LNCaP clone FGC (cell line): Measurements from ENCODE around the gene TMEM266.

Experiments used
- DNase-seq: peaks from one replicate; pipeline ENCODE4 v3.0.0-alpha.2; 2011; ENCODE audit warnings: low read depth
- H3K4me3 ChIP-seq: 2 replicates; pipeline ENCODE4 v1.5.1; 2011; ENCODE audit warnings: mild to moderate bottlenecking, low read depth, low read length, control low read depth
- TF ChIP-seq, protein P1 (sequence below): IDR thresholded peaks from 2 replicates; pipeline ENCODE4 v1.5.1; 2012; ENCODE audit warnings: mild to moderate bottlenecking; ENCODE audit not compliant: control insufficient read depth, insufficient read depth; ENCODE audit errors: extremely low read depth

TMEM266 gene

DNA sequence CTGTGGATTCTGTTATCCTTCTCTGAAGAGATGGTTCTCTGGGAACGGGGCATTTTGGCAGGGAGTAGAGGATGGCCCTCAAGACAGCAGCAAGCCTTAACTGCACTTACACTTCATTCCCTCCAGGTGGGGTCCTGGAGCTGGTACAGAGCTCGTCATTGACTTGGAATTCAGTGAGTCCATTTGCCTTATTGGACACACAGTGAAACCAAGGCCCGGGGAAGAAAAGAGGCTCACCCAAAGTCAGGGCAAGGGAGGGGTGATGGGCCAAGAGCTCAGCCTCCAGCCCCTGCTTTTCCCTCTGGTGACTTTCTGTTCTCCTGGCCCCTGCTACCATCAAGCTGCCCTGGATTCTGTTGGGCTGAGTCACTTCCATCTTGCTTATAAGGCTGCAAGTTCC lies 125.9 kb downstream of the TMEM266 start:
- TF ChIP-seq, protein P1, sequence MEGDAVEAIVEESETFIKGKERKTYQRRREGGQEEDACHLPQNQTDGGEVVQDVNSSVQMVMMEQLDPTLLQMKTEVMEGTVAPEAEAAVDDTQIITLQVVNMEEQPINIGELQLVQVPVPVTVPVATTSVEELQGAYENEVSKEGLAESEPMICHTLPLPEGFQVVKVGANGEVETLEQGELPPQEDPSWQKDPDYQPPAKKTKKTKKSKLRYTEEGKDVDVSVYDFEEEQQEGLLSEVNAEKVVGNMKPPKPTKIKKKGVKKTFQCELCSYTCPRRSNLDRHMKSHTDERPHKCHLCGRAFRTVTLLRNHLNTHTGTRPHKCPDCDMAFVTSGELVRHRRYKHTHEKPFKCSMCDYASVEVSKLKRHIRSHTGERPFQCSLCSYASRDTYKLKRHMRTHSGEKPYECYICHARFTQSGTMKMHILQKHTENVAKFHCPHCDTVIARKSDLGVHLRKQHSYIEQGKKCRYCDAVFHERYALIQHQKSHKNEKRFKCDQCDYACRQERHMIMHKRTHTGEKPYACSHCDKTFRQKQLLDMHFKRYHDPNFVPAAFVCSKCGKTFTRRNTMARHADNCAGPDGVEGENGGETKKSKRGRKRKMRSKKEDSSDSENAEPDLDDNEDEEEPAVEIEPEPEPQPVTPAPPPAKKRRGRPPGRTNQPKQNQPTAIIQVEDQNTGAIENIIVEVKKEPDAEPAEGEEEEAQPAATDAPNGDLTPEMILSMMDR = peak; percentile 39
- DNase-seq = no peak
- no peak overlapping the region for H3K4me3 ChIP-seq

DNA sequence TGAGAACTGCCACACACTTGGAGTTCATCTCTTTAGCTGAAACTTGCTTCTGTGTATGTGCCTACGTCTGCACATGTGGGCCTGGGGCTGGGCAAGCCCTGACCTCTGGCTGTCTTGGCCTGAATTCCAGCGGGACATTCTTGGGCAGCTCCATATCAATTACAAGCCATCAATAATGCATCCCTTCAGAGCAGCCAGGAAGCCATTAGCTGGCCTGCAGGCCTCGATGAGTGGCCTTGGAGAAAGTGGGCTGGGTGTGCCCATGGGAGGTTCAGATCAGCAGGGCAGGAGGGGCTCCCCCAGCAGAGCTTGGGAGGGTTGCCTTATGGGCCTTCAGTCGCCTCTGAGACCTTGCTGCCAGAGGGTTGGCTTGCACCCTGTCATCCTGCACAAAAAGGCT lies 127.4 kb downstream of the TMEM266 start:
- no peak overlapping the region for H3K4me3 ChIP-seq
- TF ChIP-seq, protein P1 = no peak
- DNase-seq = no peak

DNA sequence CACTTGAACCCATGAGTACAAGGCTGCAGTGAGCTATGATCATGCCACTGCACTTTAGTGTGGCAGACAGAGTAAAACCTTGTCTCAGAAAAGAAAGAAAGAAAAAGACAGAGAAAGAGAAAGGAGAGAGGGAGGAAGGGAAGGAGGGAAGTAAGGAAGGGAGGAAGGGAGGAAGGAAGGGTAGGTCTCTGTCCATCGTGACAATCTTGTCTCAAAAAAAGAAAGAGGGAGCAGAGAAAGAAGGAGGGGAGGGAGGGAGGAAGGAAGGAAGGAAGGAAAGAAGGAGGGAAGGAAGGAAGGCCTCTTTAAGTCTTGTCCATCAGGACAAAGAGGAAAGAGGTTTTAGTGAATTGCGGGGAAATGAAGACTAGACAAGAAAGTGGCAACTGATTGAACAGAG lies 129.3 kb downstream of the TMEM266 start:
- TF ChIP-seq, protein P1 = no peak
- DNase-seq = no peak
- H3K4me3 ChIP-seq = no peak overlapping the region

DNA sequence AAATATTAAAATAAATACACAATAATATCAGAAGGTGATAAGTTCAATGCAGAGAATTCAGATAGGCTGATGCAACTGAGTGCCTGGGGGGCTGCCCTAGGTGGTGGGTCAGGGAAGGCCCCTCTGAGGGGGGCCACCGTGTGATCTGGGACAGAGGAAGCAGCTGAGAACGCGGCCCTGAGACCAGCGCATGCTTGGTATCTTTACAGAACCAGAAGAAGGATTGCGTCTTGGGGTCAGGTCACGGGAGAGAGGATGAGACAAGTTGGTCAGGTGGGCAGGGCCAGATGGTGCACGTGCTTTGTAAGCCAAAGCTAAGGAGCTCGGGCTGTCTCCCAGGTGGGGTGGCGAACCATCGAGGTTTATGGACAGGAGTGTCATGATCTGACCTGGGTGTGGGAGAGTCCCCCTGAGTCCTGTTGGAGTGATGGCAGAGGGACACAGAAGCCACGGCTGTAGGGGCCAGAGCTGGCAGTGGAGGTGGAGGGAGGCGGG lies 130.3 kb downstream of the TMEM266 start:
- DNase-seq = no peak
- TF ChIP-seq, protein P1 = no peak
- H3K4me3 ChIP-seq = no peak overlapping the region; the same call in 1 of the 2 replicates

DNA sequence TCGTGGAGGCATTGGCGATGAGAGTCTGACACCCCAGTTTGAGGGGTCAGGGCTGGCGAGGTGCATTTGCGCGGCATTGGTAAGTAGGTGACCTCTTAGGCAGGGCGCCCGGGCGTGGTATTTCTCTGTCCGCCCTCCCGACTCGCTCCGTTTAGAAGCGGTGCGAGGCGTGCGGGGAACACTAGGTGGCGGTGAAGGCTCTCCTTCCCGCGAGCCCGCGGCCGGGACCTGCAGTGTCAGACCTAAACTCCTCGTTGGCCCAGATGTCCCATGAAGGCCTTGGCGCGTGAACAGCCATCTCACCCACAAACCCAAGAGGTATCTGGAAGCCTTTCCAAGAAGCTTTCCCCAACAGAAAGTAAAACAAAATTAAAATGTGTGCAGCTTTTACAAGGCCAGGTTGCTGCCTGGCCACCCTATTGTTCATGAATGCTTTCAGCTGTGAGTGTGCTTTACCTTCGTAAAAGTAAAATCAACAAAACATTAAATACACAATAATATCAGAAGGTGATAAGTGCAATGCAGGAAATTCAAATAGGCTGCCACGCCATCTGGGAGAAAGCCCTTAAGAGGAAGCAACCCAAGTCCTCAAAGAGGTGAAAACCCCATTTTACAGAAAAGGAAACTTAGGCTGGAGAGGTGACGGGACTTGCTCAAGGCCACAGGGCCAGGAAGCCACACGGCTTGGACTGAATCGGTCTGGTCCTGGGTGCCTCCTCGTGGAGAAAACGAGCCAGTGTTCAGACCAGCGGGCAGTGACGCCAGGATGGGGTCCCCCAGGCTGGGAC lies 131.2 kb downstream of the TMEM266 start:
- TF ChIP-seq, protein P1 = peak; percentile 94
- DNase-seq = peak; percentile 58
- H3K4me3 ChIP-seq = peak overlapping the region; percentile 29

DNA sequence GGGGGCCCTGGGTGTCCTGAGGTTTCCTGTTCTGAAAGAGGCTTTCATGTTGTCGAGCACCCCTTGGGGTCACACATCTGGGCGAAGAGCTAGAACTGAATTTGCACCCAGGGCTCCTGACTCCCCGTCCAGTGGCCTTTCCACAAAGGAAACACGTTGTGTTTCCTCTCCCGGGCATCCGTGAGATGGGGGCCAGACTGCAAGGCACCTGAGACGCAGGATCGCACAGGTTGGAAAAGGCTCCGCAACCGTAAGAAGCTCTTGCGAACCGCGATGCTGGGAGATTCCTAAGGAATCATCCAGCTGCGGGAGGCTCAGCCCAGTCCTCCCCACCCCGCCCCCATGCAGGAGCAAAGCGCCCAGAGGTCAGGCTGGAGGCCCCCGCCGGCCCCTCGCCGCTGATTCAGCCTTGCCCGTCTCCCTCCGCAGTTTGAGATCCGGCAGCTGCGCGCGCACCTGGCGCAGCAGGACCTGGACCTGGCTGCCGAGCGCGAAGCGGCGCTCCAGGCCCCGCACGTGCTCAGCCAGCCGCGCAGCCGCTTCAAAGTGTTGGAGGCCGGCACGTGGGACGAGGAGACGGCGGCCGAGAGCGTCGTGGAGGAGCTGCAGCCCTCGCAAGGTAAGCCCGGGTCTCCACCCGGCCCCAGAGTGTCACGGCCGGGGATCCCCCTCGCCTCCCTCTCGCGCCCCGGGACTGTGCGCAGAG lies 131.9 kb downstream of the TMEM266 start:
- no peak overlapping the region for H3K4me3 ChIP-seq
- TF ChIP-seq, protein P1 = no peak
- no peak for DNase-seq
